ENCODE data around the gene FAM185A.
"Not testable (repeated sequence)": the region's sequence is repeated elsewhere in the genome, so short reads cannot be mapped to it uniquely, and the experiment has no call there.

FAM185A gene

DNA sequence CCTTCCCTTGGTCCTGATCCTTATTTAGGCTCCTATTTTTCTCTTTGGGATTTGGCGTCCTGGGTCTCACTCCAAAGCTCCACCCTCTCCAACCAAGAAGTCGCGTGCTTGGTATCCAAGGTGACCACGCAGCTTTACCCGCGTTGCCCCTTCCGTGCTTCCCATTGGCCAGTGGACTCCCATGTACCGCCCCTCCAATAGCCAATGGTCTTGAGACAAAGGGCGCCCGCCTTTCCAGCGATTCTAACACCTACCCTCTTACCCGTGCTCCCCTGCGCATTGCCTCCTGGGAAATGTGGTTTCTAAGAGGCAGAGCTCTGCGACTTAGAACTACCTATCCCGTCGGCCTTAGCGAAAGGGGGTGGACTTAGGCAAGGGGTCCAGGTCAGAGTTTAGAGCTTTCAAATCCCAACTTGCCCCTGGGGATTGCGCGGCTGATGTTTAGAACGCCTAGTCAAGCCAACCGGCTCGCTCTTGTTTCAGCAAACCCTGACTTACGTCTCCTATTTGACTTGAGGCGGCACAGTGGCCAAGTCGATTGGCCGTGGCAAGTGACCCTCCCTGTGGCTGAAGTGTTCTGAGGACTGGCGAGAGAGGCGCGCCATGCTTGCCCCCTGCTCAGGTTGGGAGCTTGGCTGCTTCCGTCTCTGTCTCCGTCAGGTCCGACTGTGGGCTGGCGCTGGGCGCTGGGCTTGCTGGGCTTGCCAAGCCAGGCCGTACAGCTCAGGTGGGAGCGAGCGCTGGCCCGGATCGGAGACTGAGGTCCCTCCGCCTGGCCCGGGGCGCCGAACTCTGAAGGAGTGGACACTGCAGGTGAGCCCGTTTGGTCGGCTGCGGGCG, at the start of gene FAM185A:
Gene FAM185A (plus strand): TSS at position 395 of the 840 bp plus-strand sequence. CDS start 209 bp downstream, at position 604.
- DNase-seq: peak; percentile 86

- DNase-seq: not testable (repeated sequence)
Observed at GRCh38 chr7:102713011-102713690, 35.6 kb upstream of the FAM185A start.

- not testable (repeated sequence) for DNase-seq
Observed at GRCh38 chr7:102713691-102714080, 35.1 kb upstream of the FAM185A start.

- not testable (repeated sequence) for DNase-seq
Observed at GRCh38 chr7:102714774-102715522, 33.9 kb upstream of the FAM185A start.

- not testable (repeated sequence) for DNase-seq
Observed at GRCh38 chr7:102715718-102716117, 33.1 kb upstream of the FAM185A start.

- not testable (repeated sequence) for DNase-seq
Observed at GRCh38 chr7:102718491-102718890, 30.3 kb upstream of the FAM185A start.

DNA sequence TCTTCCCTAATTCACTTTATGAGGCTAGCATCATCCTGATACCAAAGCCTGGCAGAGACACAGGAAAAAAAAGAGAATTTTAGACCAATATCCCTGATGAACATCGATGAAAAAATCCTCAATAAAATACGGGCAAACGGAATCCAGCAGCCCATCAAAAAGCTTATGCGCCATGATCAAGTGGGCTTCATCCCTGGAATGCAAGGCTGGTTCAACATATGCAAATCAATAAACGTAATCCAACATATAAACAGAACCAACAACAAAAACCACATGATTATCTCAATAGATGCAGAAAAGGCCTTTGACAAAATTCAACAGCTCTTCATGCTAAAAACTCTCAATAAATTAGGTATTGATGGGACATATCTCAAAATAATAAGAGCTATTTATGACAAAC, 22.6 kb upstream of the FAM185A start:
- DNase-seq: not testable (repeated sequence)

DNA sequence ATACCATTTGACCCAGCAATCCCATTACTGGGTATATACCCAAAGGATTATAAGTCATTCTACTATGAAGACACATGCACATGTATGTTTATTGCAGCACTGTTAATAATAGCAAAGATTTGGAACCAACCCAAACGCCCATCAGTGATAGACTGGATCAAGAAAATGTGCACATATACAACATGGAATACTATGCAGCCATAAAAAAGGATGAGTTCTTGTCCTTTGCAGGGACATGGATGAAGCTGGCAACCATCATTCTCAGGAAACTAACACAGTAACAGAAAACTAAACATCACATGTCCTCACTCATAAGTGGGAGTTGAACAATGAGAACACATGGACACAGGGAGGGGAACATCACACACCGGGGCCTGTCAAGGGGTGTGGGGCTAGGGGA, 19.1 kb upstream of the FAM185A start:
- DNase-seq: not testable (repeated sequence)

- not testable (repeated sequence) for DNase-seq
Observed at GRCh38 chr7:102730431-102730830, 18.4 kb upstream of the FAM185A start.

DNA sequence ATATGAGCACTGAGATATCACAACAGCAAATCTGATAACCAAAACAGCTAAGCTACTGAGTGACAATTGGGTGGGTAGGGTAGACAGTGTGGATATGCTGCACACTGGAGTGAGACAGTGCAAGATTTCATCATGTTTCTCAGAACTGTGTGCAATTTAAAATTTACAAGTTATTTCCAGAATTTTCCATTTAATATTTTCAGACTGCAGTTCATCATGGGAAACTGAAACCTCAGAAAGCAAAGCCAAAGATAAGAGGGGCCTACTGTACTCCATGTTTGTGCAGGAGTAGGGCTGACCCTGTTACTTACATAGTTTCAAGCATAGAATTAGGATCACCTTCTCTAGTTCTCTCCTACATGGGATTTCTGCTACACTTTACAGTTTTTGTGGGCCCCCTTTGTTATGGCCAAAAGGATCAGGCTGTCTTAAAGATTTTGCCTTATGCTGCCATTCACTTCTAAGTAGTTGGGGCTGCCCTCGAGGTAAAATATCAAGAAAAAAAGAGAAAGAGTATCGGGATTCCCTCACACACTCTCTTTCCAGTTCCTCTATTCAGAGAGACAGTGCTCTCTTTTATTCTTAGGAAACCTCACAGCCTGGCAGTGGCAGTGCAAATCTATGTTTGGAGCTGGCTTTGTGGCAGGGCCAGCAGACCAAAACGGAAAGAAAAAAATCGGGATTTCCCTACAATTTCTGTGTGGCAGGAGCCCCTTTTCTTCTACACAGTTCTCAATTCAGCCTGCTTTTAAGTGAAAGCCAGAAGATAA, 6.6 kb upstream of the FAM185A start:
- not testable (repeated sequence) for DNase-seq

DNA sequence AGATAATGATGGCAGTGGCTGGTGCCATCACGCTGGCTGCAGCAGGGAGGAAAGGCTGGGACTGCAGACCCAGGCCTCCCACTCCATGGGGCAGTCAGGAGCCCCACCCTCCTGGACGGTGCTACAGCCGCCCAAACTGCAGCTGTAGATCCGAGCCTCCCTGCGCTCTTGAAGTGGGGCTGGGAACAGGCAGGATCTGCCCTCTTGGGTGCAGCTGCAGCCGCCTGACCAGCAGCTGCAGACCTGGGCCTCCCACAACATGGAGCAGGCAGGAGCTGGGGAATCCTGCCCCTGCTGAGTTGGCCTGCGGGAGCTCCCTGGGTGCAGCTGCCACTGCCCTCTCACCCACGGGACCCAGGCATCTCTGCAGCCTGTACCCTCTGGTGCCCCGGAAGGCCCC, 4.9 kb upstream of the FAM185A start:
- not testable (repeated sequence) for DNase-seq

- not testable (repeated sequence) for DNase-seq
Observed at GRCh38 chr7:102745494-102746288, 3.1 kb upstream of the FAM185A start.

- not testable (repeated sequence) for DNase-seq
Observed at GRCh38 chr7:102749445-102749786, 617 bp downstream of the FAM185A start.

GRCh38 chr7:102758227-102758626, 9.4 kb downstream of the FAM185A start:
- not testable (repeated sequence) for DNase-seq

DNA sequence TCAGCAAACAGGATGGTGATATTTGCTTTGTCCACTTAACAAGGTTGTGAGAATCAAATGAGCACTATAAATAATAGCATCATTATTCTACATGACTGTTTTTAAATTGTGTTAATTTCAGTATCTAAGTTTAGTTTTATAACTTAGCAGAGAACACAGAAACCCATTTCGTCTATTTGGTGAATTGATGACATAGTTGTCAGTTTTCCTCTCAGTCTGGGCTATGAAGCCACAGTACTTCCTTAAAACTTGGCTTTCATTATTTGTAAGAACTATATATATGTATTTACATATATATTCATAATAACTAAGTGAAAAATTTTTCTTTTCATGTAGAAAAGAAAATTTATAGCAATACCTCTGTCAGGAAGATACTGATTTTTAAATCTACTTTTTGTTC, 11.1 kb downstream of the FAM185A start:
- DNase-seq: not testable (repeated sequence)

- not testable (repeated sequence) for DNase-seq
Observed at GRCh38 chr7:102761234-102761633, 12.4 kb downstream of the FAM185A start.

DNA sequence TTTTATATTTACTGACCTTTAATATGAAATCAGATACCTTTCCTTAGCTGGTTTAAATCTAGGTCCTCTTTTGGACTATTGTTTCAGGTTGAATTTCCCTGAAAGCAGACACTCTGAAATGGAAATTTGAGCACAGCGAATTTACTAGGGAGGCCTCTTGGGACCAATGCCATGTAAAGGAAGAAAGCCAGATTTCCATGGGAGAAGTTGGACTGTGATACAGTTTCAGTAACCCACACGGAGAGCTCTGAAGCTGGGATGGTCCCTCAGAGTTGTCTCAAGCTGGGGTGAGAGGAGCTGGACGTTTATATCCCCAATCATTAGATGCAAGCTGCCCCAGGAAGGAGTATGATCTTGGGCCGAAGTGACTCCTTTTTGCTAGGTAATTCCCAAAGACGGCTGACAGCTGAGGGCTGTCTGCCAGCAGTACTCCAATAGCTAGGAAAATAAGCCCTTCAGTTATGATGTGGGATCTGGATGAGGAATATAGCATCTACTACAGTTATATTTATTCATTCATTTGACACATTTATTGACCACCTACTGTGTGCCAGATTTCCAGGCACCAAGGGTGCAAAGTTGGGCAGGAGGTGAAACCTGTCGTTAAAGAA, 14.6 kb downstream of the FAM185A start:
- DNase-seq: not testable (repeated sequence)

DNA sequence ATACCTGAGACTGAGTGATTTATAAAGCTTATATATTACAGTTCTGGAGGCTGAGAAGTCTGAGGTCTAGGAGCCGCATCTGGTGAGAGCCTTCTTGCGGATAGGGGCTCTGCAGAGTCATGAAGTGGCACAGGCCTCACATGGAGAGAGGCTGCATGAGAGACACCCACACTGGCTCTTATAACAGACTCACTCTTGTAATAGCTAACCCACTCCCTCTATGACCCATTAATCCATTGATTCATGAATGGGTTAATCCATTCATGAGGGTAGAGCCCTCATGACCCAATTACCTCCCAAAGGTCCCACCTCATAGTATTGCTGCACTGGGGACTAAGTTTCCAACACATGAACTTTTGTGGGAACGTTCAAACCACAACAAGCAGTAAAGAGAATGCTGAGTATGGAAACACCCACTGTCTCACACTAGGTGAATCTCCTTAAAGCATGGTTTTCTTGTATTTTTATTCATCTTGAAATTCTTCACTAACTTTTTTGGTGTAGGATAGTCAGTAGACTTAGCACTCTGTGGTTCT, 20.9 kb downstream of the FAM185A start:
- not testable (repeated sequence) for DNase-seq

DNA sequence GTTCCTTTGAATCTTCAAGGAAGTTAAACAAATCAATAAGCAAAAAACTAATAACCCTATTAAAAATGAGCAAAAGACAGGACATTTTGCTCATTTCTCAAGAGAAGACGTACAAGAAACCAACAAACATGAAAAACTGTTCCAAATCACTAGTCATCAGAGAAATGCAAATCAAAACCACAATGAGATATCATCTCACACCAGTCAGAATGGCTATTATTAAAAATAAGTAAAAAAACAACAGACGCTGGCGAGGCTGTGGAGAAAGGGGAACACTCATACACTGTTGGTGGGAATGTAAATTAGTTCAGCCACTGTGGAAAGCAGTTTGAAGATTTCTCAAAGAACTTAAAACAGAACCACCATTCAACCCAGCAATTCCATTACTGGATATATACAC, 21.7 kb downstream of the FAM185A start:
- DNase-seq: not testable (repeated sequence)

DNA sequence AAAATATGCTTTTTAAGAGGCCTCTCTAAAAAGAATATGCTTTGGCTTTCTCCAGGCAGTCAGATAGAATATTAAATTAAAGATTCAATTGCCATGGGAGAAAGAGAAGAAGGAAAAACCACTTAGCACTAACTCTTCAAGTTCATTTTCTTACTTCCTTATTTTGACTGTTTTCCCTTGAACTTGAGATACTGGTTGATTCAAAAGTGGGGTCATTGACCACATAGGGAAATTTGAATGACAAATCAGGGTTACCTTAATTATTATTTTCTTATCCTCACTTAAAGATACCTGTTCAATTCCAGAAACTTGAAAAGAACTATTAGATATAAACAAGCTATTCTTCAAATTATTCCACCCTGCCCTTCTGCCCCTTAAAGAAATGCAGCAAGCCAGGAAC, 27.4 kb downstream of the FAM185A start:
- DNase-seq: not testable (repeated sequence)

DNA sequence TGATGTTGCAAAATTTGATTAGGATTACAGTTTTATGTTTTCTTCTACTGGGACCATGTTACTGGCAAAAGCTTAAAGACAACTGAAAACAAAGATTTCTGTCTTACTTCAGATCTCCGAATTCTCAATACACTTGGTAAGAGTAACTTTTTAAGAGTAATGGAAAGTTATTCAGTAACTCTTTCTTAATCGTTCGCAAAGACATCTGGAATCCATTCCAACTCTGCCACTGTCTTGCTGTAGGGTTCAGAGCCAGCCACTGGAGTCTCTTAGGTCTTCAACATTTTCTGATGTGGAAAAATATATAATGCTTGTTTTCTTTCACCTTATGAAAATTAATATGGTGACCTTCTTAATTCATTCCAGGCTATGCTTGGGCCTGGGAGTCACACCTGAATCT, 29.9 kb downstream of the FAM185A start:
- not testable (repeated sequence) for DNase-seq

All from GOT3 (cell line).